ENCODE results near the gene RCAN1.
"Not testable (repeated sequence)": the region's sequence is repeated elsewhere in the genome, so short reads cannot be mapped to it uniquely, and the experiment has no call there.

The RCAN1 gene

GRCh38 chr21:34574601-34575529 lies 40.0 kb downstream of the RCAN1 start:
- no peak for DNase-seq (ENCODE audit: insufficient read length, low spot score)
- no peak for FAIRE-seq

- no peak for FAIRE-seq
- no peak for DNase-seq (ENCODE audit: insufficient read length, low spot score)
These were observed 42.9 kb downstream of the RCAN1 start for GRCh38 chr21:34571994-34572393.

GRCh38 chr21:34570313-34570712 lies 44.6 kb downstream of the RCAN1 start:
- no peak for DNase-seq (ENCODE audit: insufficient read length, low spot score)

GRCh38 chr21:34569381-34569979 lies 45.4 kb downstream of the RCAN1 start:
- FAIRE-seq: no peak
- DNase-seq (ENCODE audit: insufficient read length, low spot score): no peak

More at GRCh38 chr21:34570313-34570712, 44.6 kb downstream of the RCAN1 start:
- no peak for FAIRE-seq

GRCh38 chr21:34568801-34569200 lies 46.1 kb downstream of the RCAN1 start:
- DNase-seq (ENCODE audit: insufficient read length, low spot score); FAIRE-seq: not testable (repeated sequence)

GRCh38 chr21:34567604-34568155 lies 47.2 kb downstream of the RCAN1 start:
- FAIRE-seq: no peak
- DNase-seq (ENCODE audit: insufficient read length, low spot score): no peak

GRCh38 chr21:34565238-34565637 lies 49.7 kb downstream of the RCAN1 start:
- FAIRE-seq (no peak), DNase-seq (ENCODE audit: insufficient read length, low spot score) (no peak)

- FAIRE-seq; DNase-seq (ENCODE audit: insufficient read length, low spot score): not testable (repeated sequence)
These were observed 51.5 kb downstream of the RCAN1 start for GRCh38 chr21:34563370-34563769.

GRCh38 chr21:34561806-34562205 lies 53.1 kb downstream of the RCAN1 start:
- no peak for DNase-seq (ENCODE audit: insufficient read length, low spot score)
- FAIRE-seq: no peak

GRCh38 chr21:34560609-34561008 lies 54.3 kb downstream of the RCAN1 start:
- DNase-seq (ENCODE audit: insufficient read length, low spot score) (no peak), FAIRE-seq (no peak)

GRCh38 chr21:34560021-34560420 lies 54.9 kb downstream of the RCAN1 start:
- no peak for DNase-seq (ENCODE audit: insufficient read length, low spot score)
- no peak for FAIRE-seq

GRCh38 chr21:34559089-34559631 lies 55.8 kb downstream of the RCAN1 start:
- no peak for DNase-seq (ENCODE audit: insufficient read length, low spot score)
- FAIRE-seq: no peak

- DNase-seq (ENCODE audit: insufficient read length, low spot score): no peak
- FAIRE-seq: no peak
These were observed 56.7 kb downstream of the RCAN1 start for GRCh38 chr21:34558166-34558565.

GRCh38 chr21:34557261-34557660 lies 57.7 kb downstream of the RCAN1 start:
- no peak for FAIRE-seq

GRCh38 chr21:34554670-34555069 lies 60.2 kb downstream of the RCAN1 start:
- not testable (repeated sequence) for DNase-seq (ENCODE audit: insufficient read length, low spot score); FAIRE-seq

More at GRCh38 chr21:34557261-34557660, 57.7 kb downstream of the RCAN1 start:
- no peak for DNase-seq (ENCODE audit: insufficient read length, low spot score)

GRCh38 chr21:34554227-34554626 lies 60.7 kb downstream of the RCAN1 start:
- no peak for FAIRE-seq
- DNase-seq (ENCODE audit: insufficient read length, low spot score): no peak

- peak; percentile 56 for DNase-seq (ENCODE audit: insufficient read length, low spot score)
- no peak for FAIRE-seq
These were observed 61.6 kb downstream of the RCAN1 start for GRCh38 chr21:34553151-34553952.

GRCh38 chr21:34552360-34553098 lies 62.4 kb downstream of the RCAN1 start:
- FAIRE-seq (no peak), DNase-seq (ENCODE audit: insufficient read length, low spot score) (no peak)

- DNase-seq (ENCODE audit: insufficient read length, low spot score) (no peak), FAIRE-seq (no peak)
These were observed 64.6 kb downstream of the RCAN1 start for GRCh38 chr21:34550182-34550799.
